Muscle of back (tissue), 11 donors: ENCODE measurements around the gene HOTAIR. TPM values are rescaled to one million over a fixed set of nuclear protein-coding genes. Genes with fewer than 3 reads are reported as not detected.

Experiments used
- DNase-seq, 3 donors: peaks; one replicate each; pipeline versions ENCODE4 v3.0.0 to v3.0.0-alpha.2; 2013
- polyA plus RNA-seq, 10 donors: library from polyadenylated mRNA; unstranded; fragments of 120-200 nt; gene quantifications; one replicate each; pipeline ENCODE4 v1.2.1, GENCODE V29; 2013; ENCODE audit not compliant: insufficient read length in 10 of 10

HOTAIR gene
- polyA plus RNA-seq, 10 donors: 0.05 to 7.9 (median 0.68) TPM; not detected in 4

- DNase-seq: peak in 1 of 3 donors; percentile 93
Measured at GRCh38 chr12:53976172-53976822, 1.5 kb upstream of the HOTAIR start.

- DNase-seq: no peak
Measured at GRCh38 chr12:53975479-53976152, 862 bp upstream of the HOTAIR start.

GRCh38 chr12:53975064-53975471 is 314 bp upstream of the HOTAIR start:
- no peak for DNase-seq

DNA sequence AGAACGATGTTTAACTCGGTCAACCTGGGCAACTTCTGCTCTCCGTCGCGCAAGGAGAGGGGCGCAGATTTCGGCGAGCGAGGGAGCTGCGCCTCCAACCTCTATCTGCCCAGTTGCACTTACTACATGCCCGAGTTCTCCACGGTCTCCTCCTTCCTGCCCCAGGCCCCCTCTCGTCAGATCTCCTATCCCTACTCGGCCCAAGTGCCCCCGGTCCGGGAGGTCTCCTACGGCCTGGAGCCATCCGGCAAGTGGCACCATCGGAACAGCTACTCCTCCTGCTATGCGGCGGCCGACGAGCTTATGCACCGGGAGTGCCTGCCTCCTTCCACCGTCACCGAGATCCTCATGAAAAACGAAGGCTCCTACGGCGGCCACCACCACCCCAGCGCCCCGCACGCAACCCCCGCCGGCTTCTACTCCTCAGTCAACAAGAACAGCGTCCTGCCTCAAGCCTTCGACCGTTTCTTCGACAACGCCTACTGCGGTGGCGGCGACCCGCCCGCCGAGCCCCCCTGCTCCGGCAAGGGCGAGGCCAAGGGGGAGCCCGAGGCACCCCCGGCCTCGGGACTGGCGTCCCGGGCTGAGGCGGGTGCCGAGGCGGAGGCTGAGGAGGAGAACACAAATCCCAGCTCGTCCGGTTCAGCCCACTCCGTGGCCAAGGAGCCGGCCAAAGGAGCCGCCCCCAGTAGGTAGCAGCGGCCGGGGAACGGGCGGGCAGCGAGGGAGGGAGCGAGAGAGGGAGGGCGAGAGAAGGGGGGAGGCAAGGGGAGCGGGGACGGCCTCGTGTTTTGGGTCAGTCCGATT is 1.3 kb downstream of the HOTAIR start:
- peak in 1 of 3 donors; percentile 89 for DNase-seq

GRCh38 chr12:53972722-53973235 is 2.0 kb downstream of the HOTAIR start, which contains the start of gene HOXC11:
TSS of gene HOXC11 (plus strand) at chr12:53973126. CDS start at chr12:53973242, 116 bp downstream.
- peak in 1 of 3 donors; percentile 76 for DNase-seq

- DNase-seq: peak in 1 of 3 donors; percentile 49
Measured at GRCh38 chr12:53972152-53972702, 2.5 kb downstream of the HOTAIR start.

DNA sequence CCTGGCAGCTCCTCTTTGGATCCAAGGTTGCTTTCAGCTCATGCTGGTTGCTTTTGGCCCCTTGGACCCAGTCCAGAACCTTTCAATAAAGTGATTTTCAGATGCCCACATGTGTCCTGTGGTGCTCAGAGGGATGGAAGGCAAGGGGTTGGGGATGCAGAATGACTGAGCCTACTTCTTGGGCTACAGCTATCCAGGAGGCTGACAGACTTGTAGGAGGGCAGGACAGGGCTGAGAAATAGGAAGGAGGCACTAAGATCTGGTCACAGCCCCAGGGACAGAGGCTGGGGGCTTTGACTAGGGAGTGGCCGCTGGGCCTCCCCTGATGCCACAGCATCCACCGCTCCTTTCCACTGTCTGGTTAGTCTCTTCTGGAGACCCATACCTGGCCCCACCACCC is 3.1 kb downstream of the HOTAIR start:
- no peak for DNase-seq

DNA sequence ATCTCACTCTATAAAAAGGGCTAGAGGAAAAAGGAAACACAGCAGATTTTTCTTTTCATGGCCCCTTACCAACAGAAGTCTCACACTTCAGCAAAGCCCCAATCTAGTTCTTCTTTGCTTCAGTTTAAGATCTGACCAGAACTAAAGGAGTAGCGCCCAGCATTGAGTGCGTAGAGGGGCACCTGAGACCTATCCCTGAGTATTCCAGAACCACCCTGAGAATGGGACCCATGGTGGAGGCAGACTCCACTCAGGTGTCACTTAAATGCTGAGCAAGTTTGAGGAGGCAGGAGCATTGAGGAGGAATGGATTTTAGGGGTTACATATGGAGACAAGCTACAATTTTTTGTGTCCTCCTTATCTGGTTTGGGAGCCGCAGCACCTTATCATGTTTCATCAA is 3.6 kb downstream of the HOTAIR start:
- no peak for DNase-seq

- no peak for DNase-seq
Measured at GRCh38 chr12:53970451-53970850, 4.3 kb downstream of the HOTAIR start.

- DNase-seq: peak in 1 of 3 donors; percentile 70
Measured at GRCh38 chr12:53969588-53970259, 5.0 kb downstream of the HOTAIR start.

- DNase-seq: peak in 1 of 3 donors; percentile 68
Measured at GRCh38 chr12:53968214-53969127, 6.3 kb downstream of the HOTAIR start.

- peak in 1 of 3 donors; percentile 68 for DNase-seq
Measured at GRCh38 chr12:53967421-53967925, 7.3 kb downstream of the HOTAIR start.

DNA sequence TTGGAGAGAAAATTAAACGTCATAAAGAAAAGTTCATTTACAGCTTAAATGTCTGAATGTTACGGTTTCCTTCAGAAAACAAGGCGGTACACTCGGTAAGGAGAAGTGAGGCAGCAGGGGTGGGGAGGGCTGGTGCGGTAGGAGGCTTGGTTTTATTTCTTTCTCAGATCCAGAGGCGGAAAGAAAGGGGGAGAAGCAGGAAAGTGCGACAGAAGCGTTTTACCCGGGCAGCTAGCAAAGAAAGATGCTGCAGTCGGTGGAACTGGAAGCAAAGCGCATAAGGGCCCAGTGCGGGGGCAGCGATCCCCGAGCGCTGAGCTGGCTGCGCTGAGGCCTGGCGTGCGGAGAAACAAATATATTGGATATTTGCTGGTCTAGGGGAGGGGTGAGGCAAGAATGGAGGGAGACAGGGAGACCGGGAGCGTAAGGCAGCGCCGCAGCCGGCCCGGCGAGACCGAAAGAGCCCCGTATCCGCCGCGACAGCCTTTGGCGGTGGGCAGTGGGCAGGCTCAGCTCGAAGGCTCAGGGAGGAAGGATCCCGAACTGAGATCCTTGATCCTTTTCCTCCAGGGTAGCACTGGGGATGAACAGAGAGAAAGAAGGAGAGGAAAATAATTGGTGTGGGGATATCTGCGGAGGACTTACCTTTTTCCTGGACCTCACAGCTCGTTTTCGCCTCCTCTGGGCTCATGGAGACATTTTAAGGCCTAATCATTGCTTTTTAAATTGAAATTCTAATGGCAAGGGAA is 8.2 kb downstream of the HOTAIR start:
- peak in 1 of 3 donors; percentile 80 for DNase-seq

DNA sequence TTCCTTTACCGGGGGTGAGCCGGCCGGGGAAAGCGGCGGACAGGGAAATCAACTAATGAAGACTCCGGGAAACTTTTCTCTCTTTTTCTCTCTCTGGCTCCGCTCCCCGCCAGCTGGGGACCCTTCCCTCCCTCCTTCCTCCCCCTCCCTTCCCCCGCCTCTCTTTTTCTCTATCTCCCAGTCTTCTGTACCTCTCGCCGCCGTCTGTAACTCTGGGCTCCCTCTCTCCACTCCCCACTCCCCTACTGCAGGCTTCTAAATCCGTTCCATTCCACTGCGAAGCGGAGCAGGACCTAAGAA is 8.7 kb downstream of the HOTAIR start:
- no peak for DNase-seq

DNA sequence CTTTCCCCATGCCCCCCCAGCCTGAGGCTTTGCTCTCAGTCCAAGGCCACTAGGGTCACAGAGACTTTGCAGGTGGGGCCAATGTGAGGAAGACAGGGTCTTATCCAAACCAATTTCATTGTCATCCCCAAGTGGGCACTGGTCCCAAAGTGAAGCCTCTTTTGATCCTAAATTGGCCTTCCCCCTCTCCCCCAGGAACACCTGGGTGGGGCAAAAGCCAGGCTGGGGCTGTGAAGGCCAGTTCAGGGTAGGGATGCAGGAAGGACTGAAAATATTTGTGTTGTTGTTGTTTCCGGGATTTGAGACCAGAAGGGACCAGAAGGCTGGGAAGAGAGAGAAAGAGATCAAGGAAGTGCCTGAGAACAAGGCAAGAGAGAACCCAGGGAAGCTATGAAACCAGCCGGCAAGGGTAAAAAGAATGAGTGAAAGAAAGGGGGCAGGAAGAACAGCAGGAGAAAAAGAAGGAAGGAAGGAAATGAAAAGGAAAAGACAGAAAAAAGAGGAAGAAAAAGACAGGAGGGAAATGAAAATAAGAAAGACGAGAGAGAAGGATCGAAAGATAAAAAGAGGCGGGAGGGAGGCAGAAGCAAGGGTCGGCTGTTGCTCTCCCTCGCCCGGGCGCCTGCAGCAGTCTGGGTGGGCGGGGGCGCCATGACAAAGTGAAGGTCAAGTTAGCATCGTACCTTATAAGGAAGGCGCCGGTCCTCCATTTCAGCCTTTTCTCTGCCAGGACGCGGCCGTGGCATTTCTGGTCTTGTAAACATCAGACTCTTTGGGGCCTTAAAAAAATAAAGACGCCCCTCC is 9.3 kb downstream of the HOTAIR start:
- DNase-seq: peak in 1 of 3 donors; percentile 92

- peak in 1 of 3 donors; percentile 81 for DNase-seq
Measured at GRCh38 chr12:53964315-53964713, 10.4 kb downstream of the HOTAIR start.

GRCh38 chr12:53963434-53964314 is 11.1 kb downstream of the HOTAIR start:
- DNase-seq: peak in 1 of 3 donors; percentile 64
